ENCODE results near the gene EMC10.

Gene EMC10

DNA sequence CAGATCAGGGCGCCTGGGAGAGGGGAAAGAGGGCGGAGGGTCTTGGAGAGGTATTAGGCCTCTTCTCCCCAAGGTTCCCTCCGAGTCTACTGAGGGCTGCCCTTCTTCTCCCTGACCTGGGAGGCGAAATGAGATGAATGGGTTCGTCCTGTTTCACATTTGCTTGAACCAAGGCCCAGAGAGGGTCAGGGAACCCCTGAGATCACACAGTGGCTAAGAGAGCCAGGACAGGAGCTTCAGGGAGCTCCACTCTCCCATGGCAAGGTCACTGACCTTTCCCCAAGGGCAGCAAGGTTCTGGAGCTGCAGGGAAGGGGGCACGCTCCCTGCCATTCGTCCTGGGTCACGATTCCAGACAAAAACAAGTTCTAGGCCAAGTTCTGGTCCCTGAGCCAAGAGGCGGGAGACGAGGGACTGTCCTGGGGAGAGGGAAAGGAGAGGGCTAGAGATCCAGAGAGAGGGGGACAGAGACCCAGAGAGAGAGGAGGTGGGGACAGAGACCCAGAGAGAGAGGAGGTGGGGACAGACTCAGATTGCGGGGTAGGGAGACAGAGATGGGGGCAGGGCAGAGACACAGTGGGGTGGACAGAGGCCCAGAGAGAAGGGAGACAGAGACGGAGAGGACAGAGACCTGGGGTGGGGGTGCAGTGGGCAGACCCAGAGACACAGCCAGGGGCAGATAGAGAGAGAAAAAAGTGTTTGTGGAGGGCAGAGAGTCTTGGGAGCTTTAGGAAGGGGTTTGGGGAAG lies 36.9 kb downstream of the EMC10 start:
- Histone ChIP-seq H3K4me3 (ENCODE audit: low read depth, low read length) (no peak overlapping the region), H3K36me3 (no peaks in the 10 kb centered on the region), H3K9me3 (no peaks in the 10 kb centered on the region), H3K27me3 (no peaks in the 10 kb centered on the region), H3K4me1 (peaks cover 3% of the 10 kb centered on the region)
- DNase-seq: no peak
- TF ChIP-seq, protein P1, sequence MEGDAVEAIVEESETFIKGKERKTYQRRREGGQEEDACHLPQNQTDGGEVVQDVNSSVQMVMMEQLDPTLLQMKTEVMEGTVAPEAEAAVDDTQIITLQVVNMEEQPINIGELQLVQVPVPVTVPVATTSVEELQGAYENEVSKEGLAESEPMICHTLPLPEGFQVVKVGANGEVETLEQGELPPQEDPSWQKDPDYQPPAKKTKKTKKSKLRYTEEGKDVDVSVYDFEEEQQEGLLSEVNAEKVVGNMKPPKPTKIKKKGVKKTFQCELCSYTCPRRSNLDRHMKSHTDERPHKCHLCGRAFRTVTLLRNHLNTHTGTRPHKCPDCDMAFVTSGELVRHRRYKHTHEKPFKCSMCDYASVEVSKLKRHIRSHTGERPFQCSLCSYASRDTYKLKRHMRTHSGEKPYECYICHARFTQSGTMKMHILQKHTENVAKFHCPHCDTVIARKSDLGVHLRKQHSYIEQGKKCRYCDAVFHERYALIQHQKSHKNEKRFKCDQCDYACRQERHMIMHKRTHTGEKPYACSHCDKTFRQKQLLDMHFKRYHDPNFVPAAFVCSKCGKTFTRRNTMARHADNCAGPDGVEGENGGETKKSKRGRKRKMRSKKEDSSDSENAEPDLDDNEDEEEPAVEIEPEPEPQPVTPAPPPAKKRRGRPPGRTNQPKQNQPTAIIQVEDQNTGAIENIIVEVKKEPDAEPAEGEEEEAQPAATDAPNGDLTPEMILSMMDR (IDR thresholded peaks at IDR 0.05; ENCODE audit: low read depth, low read length): no peak

DNA sequence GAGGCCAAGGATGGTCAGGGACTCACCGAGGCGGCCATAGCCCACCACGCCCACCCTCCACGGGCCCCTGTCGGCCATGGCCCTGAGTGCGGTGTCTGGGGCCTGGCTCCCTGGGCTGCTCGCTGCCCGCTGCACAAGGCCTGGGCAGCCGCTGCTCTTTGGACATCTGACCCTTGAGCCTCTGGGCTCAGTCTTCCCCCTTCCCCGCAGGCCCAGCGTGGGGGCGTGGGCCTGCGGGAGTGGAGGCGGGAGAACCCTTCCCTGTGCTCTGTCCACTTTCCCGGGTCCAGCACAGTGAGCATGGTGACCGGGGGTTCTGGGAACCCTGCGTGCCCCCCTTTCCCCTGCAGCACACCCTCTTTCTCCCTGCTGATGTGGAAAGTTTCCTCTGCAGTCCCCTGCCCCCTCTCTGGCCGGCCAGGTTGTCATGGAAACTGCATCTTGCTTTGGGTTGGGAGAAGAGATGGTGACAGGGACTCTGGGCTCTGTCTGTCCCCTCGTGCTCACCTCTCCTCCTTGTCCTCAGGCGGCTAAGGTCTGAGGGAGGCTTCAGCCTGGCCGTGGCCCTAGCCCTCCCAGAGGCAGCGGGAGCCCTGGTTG lies 37.5 kb downstream of the EMC10 start, which contains the start of gene ASPDH:
ASPDH (minus strand) TSS at position 168 of the 600 bp plus-strand sequence; CDS start at position 78, 90 bp downstream.
- Histone ChIP-seq H3K4me1 (peaks cover 3% of the 10 kb centered on the region), H3K9me3 (no peaks in the 10 kb centered on the region), H3K36me3 (no peaks in the 10 kb centered on the region), H3K4me3 (ENCODE audit: low read depth, low read length) (peak within 1 kb of the TSS; percentile 51), H3K27me3 (no peaks in the 10 kb centered on the region)
- DNase-seq: no peak
- TF ChIP-seq, protein P1 (IDR thresholded peaks at IDR 0.05; ENCODE audit: low read depth, low read length): no peak

DNA sequence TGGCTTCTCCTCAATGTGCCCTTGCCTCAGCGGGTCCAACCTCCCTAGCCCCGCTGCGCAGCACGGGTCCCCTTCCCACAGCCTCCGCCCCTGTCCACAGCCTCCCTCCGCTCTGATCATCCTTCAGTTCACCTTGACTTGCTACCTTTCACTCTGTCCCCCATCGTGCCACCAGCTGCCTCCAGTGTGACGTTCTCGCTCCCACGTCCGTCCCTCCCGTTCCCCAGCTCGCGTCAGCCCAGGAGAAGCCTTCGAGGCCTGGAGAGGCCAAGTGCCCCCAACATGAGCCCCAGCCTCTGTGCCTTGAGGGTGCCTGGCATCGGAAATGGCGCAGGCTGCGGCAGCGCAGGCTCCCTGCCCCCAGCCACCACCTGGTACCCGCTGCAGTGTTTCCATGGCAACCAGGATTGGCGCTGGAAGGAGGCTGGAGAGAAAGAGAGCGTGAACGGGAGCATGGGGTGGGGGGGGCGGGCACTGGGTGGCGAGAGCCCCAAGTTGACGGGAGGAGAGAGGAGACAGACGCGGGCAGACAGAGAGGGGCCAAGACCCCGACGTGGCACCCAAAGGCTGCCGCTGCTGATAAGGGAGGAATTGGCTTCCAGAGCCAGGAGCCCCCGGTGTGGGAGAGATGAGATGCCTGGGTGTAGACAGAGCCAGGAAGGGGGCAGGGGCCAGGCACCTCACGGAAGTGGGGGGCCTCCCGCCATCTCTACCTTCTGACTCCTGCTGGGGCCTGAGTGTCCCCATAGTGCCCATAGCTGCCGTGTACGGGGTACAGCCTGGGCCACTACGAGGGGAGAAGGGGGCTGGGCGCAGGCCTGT lies 38.2 kb downstream of the EMC10 start:
- Histone ChIP-seq H3K27me3 (no peaks in the 10 kb centered on the region), H3K9me3 (no peaks in the 10 kb centered on the region), H3K36me3 (no peaks in the 10 kb centered on the region), H3K4me3 (ENCODE audit: low read depth, low read length) (peak overlapping the region; percentile 51), H3K4me1 (peaks cover 3% of the 10 kb centered on the region)
- TF ChIP-seq, protein P1 (IDR thresholded peaks at IDR 0.05; ENCODE audit: low read depth, low read length): no peak
- peak; percentile 64 for DNase-seq

DNA sequence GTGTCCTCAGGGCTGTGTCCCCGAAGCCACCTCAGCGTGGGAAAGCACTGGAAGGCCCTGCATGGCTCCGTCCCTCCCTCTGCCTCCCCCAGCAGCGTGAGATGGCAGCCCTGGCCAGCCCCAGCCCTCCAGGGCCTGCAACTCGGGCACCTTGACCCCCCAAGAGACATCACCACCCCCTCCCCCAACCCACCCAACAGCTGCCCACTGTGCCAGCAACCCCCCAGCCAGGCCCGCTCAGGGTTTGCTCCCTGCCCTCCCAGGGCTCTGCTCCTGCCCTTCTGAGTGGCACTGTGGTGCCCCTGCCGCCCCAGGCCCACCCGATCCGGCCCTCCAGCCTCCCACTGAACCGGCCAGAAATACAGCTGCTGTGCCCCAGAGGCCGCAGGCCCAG lies 38.9 kb downstream of the EMC10 start:
- no peaks in the 10 kb centered on the region for H3K9me3 ChIP-seq
- H3K4me3 ChIP-seq (ENCODE audit: low read depth, low read length): no peak overlapping the region
- TF ChIP-seq, protein P1 (IDR thresholded peaks at IDR 0.05; ENCODE audit: low read depth, low read length): no peak
- no peaks in the 10 kb centered on the region for H3K36me3 ChIP-seq
- H3K4me1 ChIP-seq: peaks cover 3% of the 10 kb centered on the region
- no peak for DNase-seq
- H3K27me3 ChIP-seq: no peaks in the 10 kb centered on the region

DNA sequence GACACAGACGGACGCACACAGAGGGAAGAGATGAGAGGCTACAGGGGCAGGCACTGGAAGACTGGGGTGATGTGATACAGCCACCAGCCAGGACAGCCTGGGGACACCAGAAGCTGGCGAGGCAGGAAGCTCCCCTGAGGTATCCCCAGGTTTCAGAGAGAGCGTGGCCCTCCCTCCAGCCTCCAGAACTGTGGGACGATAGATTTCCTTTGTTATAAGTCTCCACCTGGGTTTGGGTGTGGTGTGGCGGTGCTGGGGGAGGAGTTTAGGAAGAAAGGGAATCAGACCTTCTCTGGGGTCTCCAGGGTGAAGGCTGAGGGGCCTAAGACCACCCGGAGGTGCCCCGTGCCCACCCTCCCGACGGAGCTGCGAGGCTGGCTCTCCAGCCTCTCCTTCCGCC lies 40.1 kb downstream of the EMC10 start:
- Histone ChIP-seq H3K27me3 (no peaks in the 10 kb centered on the region), H3K9me3 (no peaks in the 10 kb centered on the region), H3K4me1 (peaks cover 3% of the 10 kb centered on the region), H3K4me3 (ENCODE audit: low read depth, low read length) (no peak overlapping the region), H3K36me3 (no peaks in the 10 kb centered on the region)
- no peak for DNase-seq
- TF ChIP-seq, protein P1 (IDR thresholded peaks at IDR 0.05; ENCODE audit: low read depth, low read length): no peak

Measured in BE2C (cell line).